ENCODE measurements around the gene CRY1.

The CRY1 gene

DNA sequence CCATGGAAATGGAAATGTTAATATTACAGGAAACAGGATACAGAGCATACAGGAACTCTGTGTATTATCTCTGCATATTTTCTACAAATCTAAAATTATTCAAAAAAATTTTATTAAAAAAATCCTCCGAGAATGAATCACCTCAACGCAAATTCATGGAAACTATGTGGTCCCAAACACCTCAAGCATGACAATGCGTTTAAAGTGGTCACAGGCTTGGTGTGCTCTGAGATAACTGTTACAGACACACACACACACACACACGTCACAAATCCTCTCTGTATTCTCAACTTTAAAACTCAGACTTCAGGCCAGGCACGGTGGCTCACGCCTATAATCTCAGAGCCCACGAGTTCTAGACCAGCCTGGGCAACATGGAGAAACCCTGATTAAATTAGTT is 61.1 kb downstream of the CRY1 start:
- no peak overlapping the region for H2AFZ ChIP-seq (ENCODE audit: low read length)
- no peak overlapping the region for H3K9ac ChIP-seq (ENCODE audit: low read depth, low read length, poor library complexity, severe bottlenecking)
- H3K4me2 ChIP-seq (ENCODE audit: low read depth, low read length, poor library complexity, severe bottlenecking), result no peak overlapping the region
- H3K9me3 ChIP-seq (ENCODE audit: insufficient read depth, low read depth, low read length), result no peaks in the 10 kb centered on the region
- H3K79me2 ChIP-seq (ENCODE audit: insufficient read depth, low read length), result peaks cover 5% of the 10 kb centered on the region; the same call in 1 of the 2 replicates
- H3K4me1 ChIP-seq (ENCODE audit: insufficient read depth, low read length, poor library complexity, severe bottlenecking), result peaks cover 28% of the 10 kb centered on the region
- H4K20me1 ChIP-seq (ENCODE audit: insufficient read depth, low read length, poor library complexity, severe bottlenecking), result no peaks in the 10 kb centered on the region
- TF ChIP-seq EZH2phosphoT487 (IDR thresholded peaks at IDR 0.05; ENCODE audit: borderline replicate concordance), result no peak
- TF ChIP-seq, protein P1, sequence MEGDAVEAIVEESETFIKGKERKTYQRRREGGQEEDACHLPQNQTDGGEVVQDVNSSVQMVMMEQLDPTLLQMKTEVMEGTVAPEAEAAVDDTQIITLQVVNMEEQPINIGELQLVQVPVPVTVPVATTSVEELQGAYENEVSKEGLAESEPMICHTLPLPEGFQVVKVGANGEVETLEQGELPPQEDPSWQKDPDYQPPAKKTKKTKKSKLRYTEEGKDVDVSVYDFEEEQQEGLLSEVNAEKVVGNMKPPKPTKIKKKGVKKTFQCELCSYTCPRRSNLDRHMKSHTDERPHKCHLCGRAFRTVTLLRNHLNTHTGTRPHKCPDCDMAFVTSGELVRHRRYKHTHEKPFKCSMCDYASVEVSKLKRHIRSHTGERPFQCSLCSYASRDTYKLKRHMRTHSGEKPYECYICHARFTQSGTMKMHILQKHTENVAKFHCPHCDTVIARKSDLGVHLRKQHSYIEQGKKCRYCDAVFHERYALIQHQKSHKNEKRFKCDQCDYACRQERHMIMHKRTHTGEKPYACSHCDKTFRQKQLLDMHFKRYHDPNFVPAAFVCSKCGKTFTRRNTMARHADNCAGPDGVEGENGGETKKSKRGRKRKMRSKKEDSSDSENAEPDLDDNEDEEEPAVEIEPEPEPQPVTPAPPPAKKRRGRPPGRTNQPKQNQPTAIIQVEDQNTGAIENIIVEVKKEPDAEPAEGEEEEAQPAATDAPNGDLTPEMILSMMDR (conservative IDR thresholded peaks at IDR 0.05; ENCODE audit: low read length), result no peak
- H3F3A ChIP-seq (ENCODE audit: low read depth), result no peaks in the 10 kb centered on the region
- no peak overlapping the region for H3K4me3 ChIP-seq (ENCODE audit: low read length, poor library complexity, severe bottlenecking)
- H3K27me3 ChIP-seq (ENCODE audit: insufficient read depth, low read length, poor library complexity, severe bottlenecking), result no peaks in the 10 kb centered on the region
- H3K36me3 ChIP-seq (ENCODE audit: insufficient read depth, low read length), result no peaks in the 10 kb centered on the region
- no peaks in the 10 kb centered on the region for H3K9me2 ChIP-seq (replicated peaks; ENCODE audit: low read depth, low read length)

GRCh38 chr12:107031061-107031460 is 62.3 kb downstream of the CRY1 start:
- Histone ChIP-seq H3K27me3 (ENCODE audit: insufficient read depth, low read length, poor library complexity, severe bottlenecking) (no peaks in the 10 kb centered on the region), H3K9me3 (ENCODE audit: insufficient read depth, low read depth, low read length) (no peaks in the 10 kb centered on the region), H2AFZ (ENCODE audit: low read length) (no peak overlapping the region), H3K4me2 (ENCODE audit: low read depth, low read length, poor library complexity, severe bottlenecking) (no peak overlapping the region), H3K79me2 (ENCODE audit: insufficient read depth, low read length) (peaks cover 5% of the 10 kb centered on the region; the same call in 1 of the 2 replicates), H3F3A (ENCODE audit: low read depth) (no peaks in the 10 kb centered on the region), H3K4me3 (ENCODE audit: low read length, poor library complexity, severe bottlenecking) (no peak overlapping the region), H3K9ac (ENCODE audit: low read depth, low read length, poor library complexity, severe bottlenecking) (no peak overlapping the region), H3K4me1 (ENCODE audit: insufficient read depth, low read length, poor library complexity, severe bottlenecking) (peaks cover 29% of the 10 kb centered on the region), H3K9me2 (replicated peaks; ENCODE audit: low read depth, low read length) (no peaks in the 10 kb centered on the region), H3K36me3 (ENCODE audit: insufficient read depth, low read length) (no peaks in the 10 kb centered on the region), H4K20me1 (ENCODE audit: insufficient read depth, low read length, poor library complexity, severe bottlenecking) (no peaks in the 10 kb centered on the region)
- TF ChIP-seq, protein P1 (conservative IDR thresholded peaks at IDR 0.05; ENCODE audit: low read length), result no peak
- no peak for TF ChIP-seq EZH2phosphoT487 (IDR thresholded peaks at IDR 0.05; ENCODE audit: borderline replicate concordance)

DNA sequence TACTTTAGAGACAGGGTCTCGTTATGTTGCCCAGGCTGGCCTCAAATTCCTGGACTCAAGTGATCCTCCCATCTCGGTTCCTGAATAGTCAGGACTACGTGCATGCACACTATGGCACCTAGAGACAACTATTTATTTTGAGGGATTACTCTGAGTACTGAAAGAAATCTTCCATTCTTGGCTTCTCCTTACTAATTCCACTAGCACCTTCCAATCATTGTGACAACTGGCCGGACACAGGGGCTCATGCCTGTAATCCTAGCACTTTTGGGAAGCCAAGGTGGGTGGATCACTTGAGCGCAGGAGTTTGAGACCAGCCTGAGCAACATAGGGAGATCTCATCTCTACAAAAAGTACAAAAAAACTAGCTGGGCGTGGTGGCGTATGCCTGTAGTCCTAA is 64.3 kb downstream of the CRY1 start:
- TF ChIP-seq, protein P1 (conservative IDR thresholded peaks at IDR 0.05; ENCODE audit: low read length), result no peak
- TF ChIP-seq EZH2phosphoT487 (IDR thresholded peaks at IDR 0.05; ENCODE audit: borderline replicate concordance), result no peak
- no peaks in the 10 kb centered on the region for H3K9me2 ChIP-seq (replicated peaks; ENCODE audit: low read depth, low read length)
- no peaks in the 10 kb centered on the region for H3K9me3 ChIP-seq (ENCODE audit: insufficient read depth, low read depth, low read length)
- H3K4me1 ChIP-seq (ENCODE audit: insufficient read depth, low read length, poor library complexity, severe bottlenecking), result peaks cover 29% of the 10 kb centered on the region
- H4K20me1 ChIP-seq (ENCODE audit: insufficient read depth, low read length, poor library complexity, severe bottlenecking), result no peaks in the 10 kb centered on the region
- H3K4me2 ChIP-seq (ENCODE audit: low read depth, low read length, poor library complexity, severe bottlenecking), result no peak overlapping the region
- no peaks in the 10 kb centered on the region for H3K36me3 ChIP-seq (ENCODE audit: insufficient read depth, low read length)
- H2AFZ ChIP-seq (ENCODE audit: low read length), result no peak overlapping the region
- H3K79me2 ChIP-seq (ENCODE audit: insufficient read depth, low read length), result 0 out of 2 replicates have a peak, but pooled peaks cover under 1% of the 10 kb centered on the region
- H3K9ac ChIP-seq (ENCODE audit: low read depth, low read length, poor library complexity, severe bottlenecking), result no peak overlapping the region
- no peaks in the 10 kb centered on the region for H3F3A ChIP-seq (ENCODE audit: low read depth)
- H3K27me3 ChIP-seq (ENCODE audit: insufficient read depth, low read length, poor library complexity, severe bottlenecking), result no peaks in the 10 kb centered on the region
- H3K4me3 ChIP-seq (ENCODE audit: low read length, poor library complexity, severe bottlenecking), result no peak overlapping the region
